ENCODE results near the gene SHISA4.
"Not testable (repeated sequence)": the region's sequence is repeated elsewhere in the genome, so short reads cannot be mapped to it uniquely, and the experiment has no call there.

Gene SHISA4

DNA sequence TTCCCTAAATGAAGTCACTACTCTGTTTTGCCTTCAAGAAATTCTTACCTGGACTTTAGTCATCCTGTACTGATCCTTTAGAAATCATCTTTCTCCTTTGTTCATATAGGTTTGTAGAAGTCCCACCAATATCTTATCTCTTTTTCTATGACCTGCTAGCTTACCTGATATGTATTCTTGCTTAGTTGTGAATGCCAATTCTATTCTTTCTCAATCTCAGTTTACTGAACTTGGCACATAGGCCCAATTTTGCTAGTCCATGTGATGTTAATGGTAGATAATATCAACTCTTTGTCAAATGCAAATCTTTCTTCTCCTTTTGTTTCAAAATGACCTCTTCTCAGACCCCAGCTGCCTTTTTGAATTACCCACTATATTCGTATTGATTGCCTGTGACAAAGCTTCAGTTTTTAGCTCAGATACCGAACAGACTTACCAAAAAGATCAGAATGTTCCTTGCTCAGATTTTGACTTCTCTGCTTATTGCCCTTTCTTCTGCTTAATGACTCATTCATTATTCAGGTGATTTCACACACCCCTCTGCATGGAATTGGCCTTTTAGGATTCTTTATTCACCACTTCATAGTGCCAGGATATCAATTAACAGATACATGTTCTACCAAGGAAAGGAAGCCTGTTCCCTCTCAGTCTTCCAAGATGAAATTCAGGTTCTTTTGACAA lies 39.2 kb upstream of the SHISA4 start:
- Histone ChIP-seq H3K27ac (ENCODE audit: low read depth, low read length) (peak overlapping the region; percentile 64), H3K9me3 (ENCODE audit: control insufficient read depth in 5 of 5, low read length in 5 of 5) (no peaks in the 10 kb centered on the region), H3K36me3 (ENCODE audit: control insufficient read depth in 5 of 5, insufficient read depth in 5 of 5, low read length in 5 of 5) (peaks cover 36 to 56% (median 39%) of the 10 kb centered on the region in 5 donors), H3K9ac (ENCODE audit: low read length in 5 of 5) (no peak overlapping the region), H3K27me3 (ENCODE audit: control insufficient read depth in 5 of 5, insufficient read depth in 4 of 5, low read length in 5 of 5) (no peaks in the 10 kb centered on the region), H3K4me1 (ENCODE audit: control insufficient read depth in 5 of 5, insufficient read depth in 5 of 5, low read length in 5 of 5) (peaks cover 0 to 26% (median 0%) of the 10 kb centered on the region in 5 donors), H3K4me3 (ENCODE audit: low read depth in 1 of 5, low read length in 5 of 5) (no peak overlapping the region)

DNA sequence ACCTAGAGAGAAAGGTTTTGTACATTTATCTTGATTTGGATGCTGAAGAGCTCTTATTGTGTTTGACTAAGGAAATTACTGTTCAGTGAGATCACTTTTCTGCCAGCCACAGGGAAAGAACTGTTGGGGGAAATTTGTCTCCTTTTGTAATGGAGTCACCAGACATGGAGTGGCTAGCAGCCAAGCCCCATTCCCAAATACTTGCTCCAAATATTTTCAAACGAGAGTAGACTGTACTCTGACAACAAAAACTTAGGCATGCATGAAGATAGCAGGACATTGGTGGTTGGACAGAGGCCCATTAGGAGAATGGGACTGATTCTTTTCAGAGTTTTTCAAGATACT lies 38.7 kb upstream of the SHISA4 start:
- peaks cover 40 to 61% (median 44%) of the 10 kb centered on the region in 5 donors for H3K36me3 ChIP-seq (ENCODE audit: control insufficient read depth in 5 of 5, insufficient read depth in 5 of 5, low read length in 5 of 5)
- H3K4me1 ChIP-seq (ENCODE audit: control insufficient read depth in 5 of 5, insufficient read depth in 5 of 5, low read length in 5 of 5), result peaks cover 0 to 26% (median 0%) of the 10 kb centered on the region in 5 donors
- H3K27me3 ChIP-seq (ENCODE audit: control insufficient read depth in 5 of 5, insufficient read depth in 4 of 5, low read length in 5 of 5), result no peaks in the 10 kb centered on the region
- no peaks in the 10 kb centered on the region for H3K9me3 ChIP-seq (ENCODE audit: control insufficient read depth in 5 of 5, low read length in 5 of 5)
- H3K9ac ChIP-seq (ENCODE audit: low read length in 5 of 5), result peak overlapping the region in 1 of 5 donors; percentile 20
- no peak overlapping the region for H3K4me3 ChIP-seq (ENCODE audit: low read depth in 1 of 5, low read length in 5 of 5)
- peak overlapping the region; percentile 64 for H3K27ac ChIP-seq (ENCODE audit: low read depth, low read length)

DNA sequence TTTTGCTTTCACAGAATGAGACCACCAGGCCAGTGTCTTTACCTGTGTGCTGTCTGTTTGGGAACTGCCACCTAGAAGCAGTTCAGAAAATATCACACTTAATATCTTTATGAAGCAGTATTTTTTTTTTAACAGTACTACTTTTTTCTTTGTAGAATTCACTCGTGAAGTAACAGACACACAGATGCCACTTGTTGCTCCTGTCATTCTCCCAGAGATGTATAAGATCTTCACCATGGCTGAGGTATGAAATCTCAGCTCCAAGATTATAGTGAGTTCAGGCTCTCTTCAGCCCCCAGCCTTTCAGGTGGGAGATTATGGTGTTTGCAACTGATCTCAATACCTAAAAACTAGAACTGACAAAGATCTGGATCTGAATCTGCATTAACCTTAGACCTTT lies 36.7 kb upstream of the SHISA4 start:
- Histone ChIP-seq H3K9me3 (ENCODE audit: control insufficient read depth in 5 of 5, low read length in 5 of 5) (no peaks in the 10 kb centered on the region), H3K36me3 (ENCODE audit: control insufficient read depth in 5 of 5, insufficient read depth in 5 of 5, low read length in 5 of 5) (peaks cover 53 to 80% (median 62%) of the 10 kb centered on the region in 5 donors), H3K9ac (ENCODE audit: low read length in 5 of 5) (no peak overlapping the region), H3K27me3 (ENCODE audit: control insufficient read depth in 5 of 5, insufficient read depth in 4 of 5, low read length in 5 of 5) (no peaks in the 10 kb centered on the region), H3K4me3 (ENCODE audit: low read depth in 1 of 5, low read length in 5 of 5) (no peak overlapping the region), H3K4me1 (ENCODE audit: control insufficient read depth in 5 of 5, insufficient read depth in 5 of 5, low read length in 5 of 5) (peaks cover 0 to 25% (median 0%) of the 10 kb centered on the region in 5 donors), H3K27ac (ENCODE audit: low read depth, low read length) (no peak overlapping the region)

DNA sequence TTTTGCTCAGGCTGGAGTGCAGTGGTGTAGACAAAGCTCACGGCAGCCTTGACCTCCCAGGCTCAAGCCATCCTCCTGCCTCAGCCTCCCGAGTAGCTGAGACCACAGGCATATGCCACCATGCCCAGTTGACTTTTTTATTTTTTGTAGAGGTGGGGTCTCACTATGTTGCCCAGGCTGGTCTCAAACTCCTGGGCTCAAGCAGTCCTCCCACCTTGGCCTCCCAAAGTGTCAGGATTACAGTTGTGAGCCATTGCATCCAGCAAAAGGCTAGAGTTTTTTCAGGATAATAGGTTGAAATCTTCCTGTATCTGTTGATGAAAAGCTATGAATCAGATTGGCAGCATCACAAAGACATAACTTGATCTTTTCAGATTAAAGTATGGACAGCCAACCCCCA lies 32.0 kb upstream of the SHISA4 start:
- not testable (repeated sequence) for H3K27me3 ChIP-seq (ENCODE audit: control insufficient read depth in 5 of 5, insufficient read depth in 4 of 5, low read length in 5 of 5); H3K4me3 ChIP-seq (ENCODE audit: low read depth in 1 of 5, low read length in 5 of 5); H3K4me1 ChIP-seq (ENCODE audit: control insufficient read depth in 5 of 5, insufficient read depth in 5 of 5, low read length in 5 of 5); H3K9ac ChIP-seq (ENCODE audit: low read length in 5 of 5); H3K9me3 ChIP-seq (ENCODE audit: control insufficient read depth in 5 of 5, low read length in 5 of 5); H3K27ac ChIP-seq (ENCODE audit: low read depth, low read length)
- H3K36me3 ChIP-seq (ENCODE audit: control insufficient read depth in 5 of 5, insufficient read depth in 5 of 5, low read length in 5 of 5), result peaks cover 60 to 87% (median 78%) of the 10 kb centered on the region in 5 donors

DNA sequence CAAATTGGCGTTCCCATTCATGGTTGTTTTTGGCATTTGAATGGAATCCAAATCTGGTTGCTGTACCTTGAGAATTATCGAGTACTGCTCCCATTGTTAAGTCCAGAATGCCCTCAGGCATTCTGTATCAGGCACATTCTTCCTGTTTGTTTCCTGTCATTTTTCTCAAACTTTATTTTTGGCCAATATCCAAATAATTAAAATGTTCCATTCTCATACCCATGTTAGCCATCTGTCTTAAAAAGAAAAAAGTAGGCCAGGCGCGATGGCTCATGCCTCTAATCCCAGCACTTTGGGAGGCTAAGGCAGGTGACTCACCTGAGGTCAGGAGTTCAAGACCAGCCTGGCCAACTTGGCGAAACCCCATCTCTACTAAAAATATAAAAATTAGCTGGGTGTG lies 29.3 kb upstream of the SHISA4 start:
- H3K4me3 ChIP-seq (ENCODE audit: low read depth in 1 of 5, low read length in 5 of 5), result no peak overlapping the region
- H3K27me3 ChIP-seq (ENCODE audit: control insufficient read depth in 5 of 5, insufficient read depth in 4 of 5, low read length in 5 of 5), result no peaks in the 10 kb centered on the region
- H3K27ac ChIP-seq (ENCODE audit: low read depth, low read length), result no peak overlapping the region
- H3K9ac ChIP-seq (ENCODE audit: low read length in 5 of 5), result peak overlapping the region in 1 of 5 donors; percentile 23
- peaks cover 42 to 75% (median 61%) of the 10 kb centered on the region in 5 donors for H3K36me3 ChIP-seq (ENCODE audit: control insufficient read depth in 5 of 5, insufficient read depth in 5 of 5, low read length in 5 of 5)
- peaks cover 0 to 3% (median 0%) of the 10 kb centered on the region in 5 donors for H3K4me1 ChIP-seq (ENCODE audit: control insufficient read depth in 5 of 5, insufficient read depth in 5 of 5, low read length in 5 of 5)
- H3K9me3 ChIP-seq (ENCODE audit: control insufficient read depth in 5 of 5, low read length in 5 of 5), result no peaks in the 10 kb centered on the region

DNA sequence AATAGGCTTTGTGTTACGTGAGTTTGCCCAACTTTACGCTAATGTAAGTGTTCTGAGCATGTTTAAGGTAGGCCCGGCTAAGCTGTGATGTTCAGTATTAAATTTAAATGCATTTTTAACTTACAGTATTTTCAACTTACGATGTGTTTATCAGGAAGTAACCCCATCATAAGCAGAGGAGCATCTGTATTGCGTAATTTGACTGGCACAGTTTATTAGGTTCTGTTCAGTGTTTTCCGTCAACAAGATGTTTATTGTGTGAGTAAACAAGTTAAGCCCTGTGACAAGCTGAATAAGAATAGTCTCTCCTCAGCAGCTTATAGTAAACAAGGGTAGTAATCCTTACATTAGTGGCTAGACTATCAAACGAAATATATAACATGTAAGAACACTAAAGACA lies 27.2 kb upstream of the SHISA4 start:
- Histone ChIP-seq H3K27ac (ENCODE audit: low read depth, low read length) (no peak overlapping the region), H3K9ac (ENCODE audit: low read length in 5 of 5) (no peak overlapping the region), H3K27me3 (ENCODE audit: control insufficient read depth in 5 of 5, insufficient read depth in 4 of 5, low read length in 5 of 5) (no peaks in the 10 kb centered on the region), H3K4me1 (ENCODE audit: control insufficient read depth in 5 of 5, insufficient read depth in 5 of 5, low read length in 5 of 5) (peaks cover 0 to 3% (median 0%) of the 10 kb centered on the region in 5 donors), H3K9me3 (ENCODE audit: control insufficient read depth in 5 of 5, low read length in 5 of 5) (no peaks in the 10 kb centered on the region), H3K4me3 (ENCODE audit: low read depth in 1 of 5, low read length in 5 of 5) (no peak overlapping the region), H3K36me3 (ENCODE audit: control insufficient read depth in 5 of 5, insufficient read depth in 5 of 5, low read length in 5 of 5) (peaks cover 26 to 62% (median 46%) of the 10 kb centered on the region in 5 donors)

DNA sequence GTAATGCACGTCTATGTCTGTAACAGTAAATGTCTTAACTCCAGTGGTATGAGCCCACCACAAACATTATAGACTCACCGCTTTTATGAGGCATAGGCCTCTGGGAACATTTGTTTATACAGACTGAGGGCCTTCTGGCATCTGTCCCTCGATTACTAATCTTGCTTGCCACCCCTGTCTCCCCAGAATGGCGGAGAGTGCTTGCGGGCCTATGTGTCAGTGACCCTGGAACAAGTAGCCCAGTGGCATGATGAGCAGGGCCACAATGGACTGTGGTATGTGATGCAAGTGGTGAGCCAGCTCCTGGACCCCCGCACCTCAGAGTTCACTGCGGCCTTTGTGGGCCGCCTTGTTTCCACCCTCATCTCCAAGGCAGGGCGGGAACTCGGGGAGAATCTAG lies 18.3 kb upstream of the SHISA4 start:
- Histone ChIP-seq H3K4me3 (ENCODE audit: low read depth in 1 of 5, low read length in 5 of 5) (no peak overlapping the region), H3K27me3 (ENCODE audit: control insufficient read depth in 5 of 5, insufficient read depth in 4 of 5, low read length in 5 of 5) (no peaks in the 10 kb centered on the region), H3K9me3 (ENCODE audit: control insufficient read depth in 5 of 5, low read length in 5 of 5) (no peaks in the 10 kb centered on the region), H3K36me3 (ENCODE audit: control insufficient read depth in 5 of 5, insufficient read depth in 5 of 5, low read length in 5 of 5) (peaks cover 36 to 86% (median 79%) of the 10 kb centered on the region in 5 donors), H3K9ac (ENCODE audit: low read length in 5 of 5) (no peak overlapping the region), H3K4me1 (ENCODE audit: control insufficient read depth in 5 of 5, insufficient read depth in 5 of 5, low read length in 5 of 5) (no peaks in the 10 kb centered on the region), H3K27ac (ENCODE audit: low read depth, low read length) (no peak overlapping the region)

DNA sequence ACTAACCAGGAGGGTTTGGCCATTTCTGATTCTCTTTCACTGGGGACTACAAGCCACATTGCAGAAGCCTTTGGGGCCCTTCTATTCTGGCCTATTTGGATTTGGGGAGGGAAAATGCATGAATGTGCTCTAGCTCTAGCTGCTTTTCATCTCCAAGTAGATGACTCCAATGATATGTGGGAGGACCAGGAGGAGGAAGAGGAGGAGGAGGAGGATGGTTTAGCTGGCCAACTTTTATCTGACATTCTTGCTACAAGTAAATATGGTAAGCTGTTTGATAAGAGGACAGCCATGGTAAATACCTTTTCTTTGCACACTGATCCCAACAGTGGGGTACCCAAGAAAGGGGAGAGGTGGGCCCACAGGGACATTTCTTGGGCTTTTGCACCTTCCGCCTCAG lies 14.0 kb upstream of the SHISA4 start:
- H3K36me3 ChIP-seq (ENCODE audit: control insufficient read depth in 5 of 5, insufficient read depth in 5 of 5, low read length in 5 of 5), result peaks cover 15 to 66% (median 58%) of the 10 kb centered on the region in 5 donors
- H3K9me3 ChIP-seq (ENCODE audit: control insufficient read depth in 5 of 5, low read length in 5 of 5), result no peaks in the 10 kb centered on the region
- peaks cover 0 to 4% (median 0%) of the 10 kb centered on the region in 5 donors for H3K4me1 ChIP-seq (ENCODE audit: control insufficient read depth in 5 of 5, insufficient read depth in 5 of 5, low read length in 5 of 5)
- H3K4me3 ChIP-seq (ENCODE audit: low read depth in 1 of 5, low read length in 5 of 5), result no peak overlapping the region
- no peaks in the 10 kb centered on the region for H3K27me3 ChIP-seq (ENCODE audit: control insufficient read depth in 5 of 5, insufficient read depth in 4 of 5, low read length in 5 of 5)
- no peak overlapping the region for H3K27ac ChIP-seq (ENCODE audit: low read depth, low read length)
- H3K9ac ChIP-seq (ENCODE audit: low read length in 5 of 5), result no peak overlapping the region

DNA sequence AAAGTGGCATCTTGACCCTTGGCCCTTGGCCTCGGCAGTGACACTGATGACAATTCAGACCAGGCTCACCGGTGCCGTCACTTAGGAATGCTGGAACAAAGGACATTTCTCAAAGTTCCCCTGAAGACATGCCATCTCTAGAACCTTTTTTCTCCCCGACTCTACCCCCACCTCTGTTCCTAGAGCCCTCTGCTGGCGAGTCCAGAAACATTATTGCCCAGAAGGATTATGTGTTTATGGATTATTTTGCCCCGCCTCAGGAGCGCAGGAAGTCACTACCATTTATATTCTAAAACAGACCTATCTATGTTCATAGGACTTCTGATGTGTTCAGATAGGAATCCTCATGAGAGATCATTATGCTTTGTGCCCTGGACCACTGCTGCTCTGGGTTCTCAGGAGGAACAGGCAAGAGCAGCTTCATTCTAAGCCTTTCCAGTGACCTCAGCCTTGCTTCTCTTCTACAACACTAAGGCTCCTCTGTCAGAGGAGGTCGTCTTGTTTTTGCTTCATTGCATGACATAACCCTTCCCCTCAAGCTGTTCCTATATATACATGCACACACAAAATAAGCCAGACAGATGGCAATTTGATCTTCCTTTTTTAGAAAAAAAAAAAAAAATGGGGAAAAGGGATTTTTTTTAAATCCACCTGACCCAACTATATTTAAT lies 12.4 kb upstream of the SHISA4 start:
- H3K4me3 ChIP-seq (ENCODE audit: low read depth in 1 of 5, low read length in 5 of 5), result no peak overlapping the region
- no peaks in the 10 kb centered on the region for H3K9me3 ChIP-seq (ENCODE audit: control insufficient read depth in 5 of 5, low read length in 5 of 5)
- no peak overlapping the region for H3K9ac ChIP-seq (ENCODE audit: low read length in 5 of 5)
- no peaks in the 10 kb centered on the region for H3K27me3 ChIP-seq (ENCODE audit: control insufficient read depth in 5 of 5, insufficient read depth in 4 of 5, low read length in 5 of 5)
- H3K4me1 ChIP-seq (ENCODE audit: control insufficient read depth in 5 of 5, insufficient read depth in 5 of 5, low read length in 5 of 5), result peaks cover 0 to 4% (median 0%) of the 10 kb centered on the region in 5 donors
- H3K36me3 ChIP-seq (ENCODE audit: control insufficient read depth in 5 of 5, insufficient read depth in 5 of 5, low read length in 5 of 5), result peaks cover 7 to 49% (median 42%) of the 10 kb centered on the region in 5 donors
- H3K27ac ChIP-seq (ENCODE audit: low read depth, low read length), result no peak overlapping the region

DNA sequence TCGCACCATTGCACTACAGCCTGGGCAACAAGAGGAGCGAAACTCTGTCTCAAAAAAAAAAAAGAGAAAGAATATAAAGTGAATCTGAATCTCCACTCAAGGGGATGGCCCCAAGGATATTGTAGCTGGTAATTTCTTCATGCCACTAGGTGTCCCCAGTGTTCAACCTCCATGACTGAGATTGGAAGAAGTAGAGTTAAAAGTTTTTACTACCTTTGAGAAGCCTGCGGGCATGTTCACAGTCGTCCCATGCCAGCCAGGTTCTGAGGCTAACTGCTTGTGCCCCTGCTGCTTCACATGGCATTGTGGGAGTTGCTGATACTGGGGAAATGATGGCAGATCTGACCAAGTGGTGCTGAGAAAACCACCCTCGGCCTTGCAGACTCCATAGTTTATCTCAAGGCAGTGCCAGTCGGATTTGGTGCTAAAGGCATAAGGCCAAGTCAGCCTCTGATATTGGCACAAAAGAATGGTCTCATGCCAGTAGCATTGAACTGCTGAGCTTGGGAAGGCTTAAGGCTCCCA lies 10.8 kb upstream of the SHISA4 start:
- Histone ChIP-seq H3K9ac (ENCODE audit: low read length in 5 of 5) (no peak overlapping the region), H3K9me3 (ENCODE audit: control insufficient read depth in 5 of 5, low read length in 5 of 5) (no peaks in the 10 kb centered on the region), H3K27ac (ENCODE audit: low read depth, low read length) (no peak overlapping the region), H3K36me3 (ENCODE audit: control insufficient read depth in 5 of 5, insufficient read depth in 5 of 5, low read length in 5 of 5) (peaks cover 7 to 33% (median 27%) of the 10 kb centered on the region in 5 donors), H3K4me1 (ENCODE audit: control insufficient read depth in 5 of 5, insufficient read depth in 5 of 5, low read length in 5 of 5) (peaks cover 0 to 4% (median 0%) of the 10 kb centered on the region in 5 donors), H3K27me3 (ENCODE audit: control insufficient read depth in 5 of 5, insufficient read depth in 4 of 5, low read length in 5 of 5) (no peaks in the 10 kb centered on the region), H3K4me3 (ENCODE audit: low read depth in 1 of 5, low read length in 5 of 5) (no peak overlapping the region)

Data from subcutaneous abdominal adipose tissue (tissue), 5 donors.